Amniotic epithelial cell (primary cell): ENCODE data around the gene FURIN.
"Not testable (repeated sequence)": the region's sequence is repeated elsewhere in the genome, so short reads cannot be mapped to it uniquely, and the experiment has no call there.

Source experiments
- DNase-seq: peaks from one replicate; pipeline ENCODE4 v3.0.0-alpha.2; 2010; ENCODE audit warnings: low read depth

The FURIN gene

GRCh38 chr15:90868261-90868689 is at the start of gene FURIN:
TSS of gene FURIN (plus strand) at chr15:90868588. CDS start at chr15:90875741, 7,153 bp downstream.
- no peak for DNase-seq

GRCh38 chr15:90819390-90819789 is 49.0 kb upstream of the FURIN start:
- DNase-seq, result no peak

- no peak for DNase-seq
These were observed 48.5 kb upstream of the FURIN start for GRCh38 chr15:90819850-90820249.

- no peak for DNase-seq
These were observed 47.9 kb upstream of the FURIN start for GRCh38 chr15:90820481-90820880.

- no peak for DNase-seq
These were observed 46.0 kb upstream of the FURIN start for GRCh38 chr15:90822204-90822955.

- no peak for DNase-seq
These were observed 44.9 kb upstream of the FURIN start for GRCh38 chr15:90823455-90823974.

- not testable (repeated sequence) for DNase-seq
These were observed 43.1 kb upstream of the FURIN start for GRCh38 chr15:90825115-90825899.

- DNase-seq, result not testable (repeated sequence)
These were observed 42.0 kb upstream of the FURIN start for GRCh38 chr15:90826206-90826885.

GRCh38 chr15:90826886-90827435 is 41.4 kb upstream of the FURIN start:
- DNase-seq, result no peak

- no peak for DNase-seq
These were observed 40.3 kb upstream of the FURIN start for GRCh38 chr15:90828111-90828510.

GRCh38 chr15:90829126-90829525 is 39.3 kb upstream of the FURIN start:
- no peak for DNase-seq

- DNase-seq, result no peak
These were observed 38.4 kb upstream of the FURIN start for GRCh38 chr15:90829942-90830440.

GRCh38 chr15:90834626-90835025 is 33.8 kb upstream of the FURIN start:
- DNase-seq, result no peak

- peak; percentile 93 for DNase-seq
These were observed 32.0 kb upstream of the FURIN start for GRCh38 chr15:90836296-90836871.

- DNase-seq, result peak; percentile 40
These were observed 31.3 kb upstream of the FURIN start for GRCh38 chr15:90837094-90837493.

GRCh38 chr15:90838139-90838538 is 30.2 kb upstream of the FURIN start:
- no peak for DNase-seq

- DNase-seq, result no peak
These were observed 29.8 kb upstream of the FURIN start for GRCh38 chr15:90838544-90838943.

GRCh38 chr15:90839187-90840071 is 29.0 kb upstream of the FURIN start:
- DNase-seq, result peak; percentile 99

GRCh38 chr15:90840157-90840855 is 28.1 kb upstream of the FURIN start:
- DNase-seq, result no peak

- DNase-seq, result peak; percentile 84
These were observed 27.4 kb upstream of the FURIN start for GRCh38 chr15:90840954-90841353.
